NCI-H1436 (cell line): Measurements from ENCODE around the gene KIAA0753.

Experiments
- DNase-seq: peaks from one replicate; lab custom pipeline; 2025; lab: John Stamatoyannopoulos, UW

The KIAA0753 gene

DNA sequence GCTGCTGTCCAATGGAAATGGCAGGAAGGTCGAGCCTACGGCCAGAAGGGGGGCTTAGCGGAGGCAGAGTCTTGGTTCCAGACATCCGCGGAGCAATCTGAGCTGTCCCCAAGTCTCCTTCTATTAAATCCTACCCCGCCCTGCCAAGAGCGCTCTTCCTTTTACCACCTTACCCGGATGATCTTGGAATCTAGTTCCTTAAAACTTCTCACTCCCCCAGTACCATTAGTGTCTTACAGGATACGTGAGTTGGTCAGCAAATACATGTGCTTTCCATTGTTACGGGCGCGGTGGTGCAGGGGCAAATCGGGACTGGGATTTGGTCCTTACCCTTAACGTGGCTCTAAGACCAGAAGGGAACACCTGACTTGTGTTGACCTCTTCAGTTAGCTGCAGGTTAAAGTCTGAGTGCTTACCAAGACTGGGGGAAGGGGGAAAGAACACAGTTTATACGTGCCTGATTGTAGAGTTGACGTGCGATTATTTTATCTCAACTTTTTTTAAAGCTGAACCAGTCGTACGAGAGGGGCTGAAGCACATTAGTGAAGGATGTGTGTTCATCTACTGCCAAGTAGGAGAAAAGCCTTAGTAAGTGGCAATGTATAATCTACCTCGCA is 844 bp upstream of the KIAA0753 start:
- no peak for DNase-seq

GRCh38 chr17:6639586-6640535 is 650 bp downstream of the KIAA0753 start:
- DNase-seq, result no peak

DNA sequence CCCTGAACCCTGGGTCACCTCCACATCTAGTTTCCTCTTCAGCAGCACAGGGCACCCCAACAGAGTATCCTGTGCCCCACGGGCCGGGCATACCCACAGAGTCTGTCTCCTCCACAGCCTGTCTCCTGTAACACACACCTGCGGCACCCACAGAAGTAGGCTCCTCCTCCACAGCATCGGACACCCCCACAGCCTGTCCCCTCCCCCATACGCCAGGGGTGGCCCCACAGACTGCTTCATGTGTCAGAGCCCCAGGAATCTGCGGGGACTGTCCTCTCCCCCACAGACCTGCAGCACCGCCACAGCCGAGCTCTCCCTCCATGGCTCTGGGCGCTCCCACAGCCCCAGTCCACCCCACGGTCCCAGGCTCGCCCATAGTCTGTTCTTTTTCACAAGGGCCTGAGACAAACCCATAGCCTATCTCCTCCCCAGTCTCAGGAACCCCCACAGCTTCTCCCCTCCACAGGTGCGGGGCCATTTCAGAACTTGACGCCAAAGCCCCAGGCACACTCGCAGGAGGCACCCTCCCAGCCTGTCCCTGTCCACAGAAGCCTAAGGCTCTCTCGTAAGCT is 1.4 kb downstream of the KIAA0753 start:
- DNase-seq, result no peak

GRCh38 chr17:6638046-6638908 is 2.2 kb downstream of the KIAA0753 start:
- DNase-seq, result no peak

- DNase-seq, result no peak
Observed at GRCh38 chr17:6637458-6637840, 3.1 kb downstream of the KIAA0753 start.

GRCh38 chr17:6636616-6637457 is 3.7 kb downstream of the KIAA0753 start:
- no peak for DNase-seq

GRCh38 chr17:6636105-6636504 is 4.4 kb downstream of the KIAA0753 start:
- no peak for DNase-seq

DNA sequence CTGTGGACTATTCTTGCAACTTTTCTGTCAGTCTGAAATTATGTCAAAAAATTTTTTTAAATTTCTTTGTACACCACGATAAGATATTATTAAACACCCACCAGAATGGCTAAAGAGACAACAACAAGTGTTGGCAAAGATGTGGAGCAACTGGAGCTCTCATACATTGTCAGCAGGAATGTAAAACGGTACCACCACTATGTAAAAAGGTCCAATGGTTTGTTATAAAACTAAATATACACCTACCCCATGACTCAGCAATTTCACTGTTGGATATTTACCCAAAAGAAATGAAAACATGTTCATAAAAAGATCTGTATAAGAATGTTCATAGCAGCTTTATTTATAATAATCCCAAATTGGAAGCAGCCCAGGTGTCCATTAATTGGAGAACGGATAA is 7.2 kb downstream of the KIAA0753 start:
- DNase-seq, result no peak

GRCh38 chr17:6632530-6632929 is 8.0 kb downstream of the KIAA0753 start:
- DNase-seq, result no peak

DNA sequence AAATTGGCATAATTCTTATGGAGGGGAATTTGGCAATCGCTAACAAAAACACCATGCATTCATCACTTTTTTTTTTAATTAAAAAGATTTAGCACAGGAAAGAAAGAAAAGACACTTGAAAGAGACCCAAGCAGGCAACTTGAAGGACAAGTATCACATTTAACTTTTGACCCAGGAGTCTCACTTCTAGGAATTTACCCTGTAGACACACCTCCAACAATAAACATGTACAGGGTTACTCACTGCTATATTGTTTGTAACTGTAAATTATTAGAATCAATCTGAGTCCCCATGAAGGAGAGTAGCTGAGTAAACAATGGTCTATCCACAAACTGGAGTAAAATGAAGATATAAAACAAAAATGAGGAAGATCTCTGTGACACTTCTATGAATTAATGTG is 10.1 kb downstream of the KIAA0753 start:
- DNase-seq, result no peak

- DNase-seq, result no peak
Observed at GRCh38 chr17:6627019-6627418, 13.5 kb downstream of the KIAA0753 start.

DNA sequence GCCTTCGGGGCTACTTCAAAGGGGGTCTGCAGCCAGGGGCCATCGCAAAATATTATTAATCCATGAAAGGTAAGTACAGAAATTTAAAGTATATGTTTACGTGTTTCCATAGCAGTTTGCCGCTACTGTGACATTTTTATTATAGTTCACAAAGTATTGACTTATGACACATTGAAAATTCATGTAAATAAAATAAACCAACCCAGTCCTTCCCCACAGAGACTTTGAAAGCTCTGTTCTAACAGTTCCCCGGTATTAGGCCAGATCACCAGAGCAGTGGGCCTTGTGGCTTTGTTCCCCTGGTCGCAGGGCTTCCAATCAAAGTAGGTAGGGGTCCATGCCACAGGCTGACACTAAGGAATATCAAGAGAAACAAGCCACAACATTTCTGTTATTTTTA is 13.9 kb downstream of the KIAA0753 start:
- no peak for DNase-seq

- DNase-seq, result no peak
Observed at GRCh38 chr17:6623941-6624340, 16.6 kb downstream of the KIAA0753 start.

DNA sequence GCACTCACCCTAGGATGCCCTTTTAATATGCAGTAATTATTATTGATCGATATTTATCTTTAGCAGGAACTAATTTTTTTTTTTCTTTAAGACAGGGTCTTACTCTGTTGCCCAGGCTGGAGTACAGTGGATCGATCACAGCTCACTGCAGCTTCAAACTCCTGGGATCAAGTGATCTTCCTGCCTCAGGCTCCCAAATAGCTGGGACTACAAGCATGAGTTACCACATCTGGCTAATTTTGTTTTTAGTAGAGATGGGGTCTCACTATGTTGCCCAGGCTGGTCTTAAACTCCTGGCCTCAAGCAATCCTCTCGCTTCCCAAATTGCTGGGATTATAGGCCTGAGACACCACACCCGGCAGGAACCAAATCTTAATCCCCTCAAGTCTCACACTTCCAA is 29.3 kb downstream of the KIAA0753 start:
- no peak for DNase-seq

DNA sequence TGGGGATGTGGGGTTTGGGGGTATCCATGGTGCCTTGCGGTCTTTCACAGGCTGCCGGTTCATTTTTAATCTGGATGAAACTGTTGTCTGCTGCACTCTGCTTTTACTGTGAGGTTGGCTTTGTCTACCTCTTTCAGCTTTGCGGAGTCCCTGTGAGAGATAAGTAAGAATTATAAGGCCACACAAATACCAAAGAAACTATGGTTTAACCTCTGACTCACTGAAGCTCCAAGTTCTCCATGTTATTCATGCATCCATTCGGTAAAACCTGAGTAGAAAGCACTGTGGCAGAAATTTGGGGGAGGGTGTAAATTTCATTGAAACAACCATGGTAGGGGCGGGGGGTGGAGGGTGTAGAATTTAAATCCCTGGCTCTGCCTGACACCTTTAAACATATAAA is 30.5 kb downstream of the KIAA0753 start:
- no peak for DNase-seq

DNA sequence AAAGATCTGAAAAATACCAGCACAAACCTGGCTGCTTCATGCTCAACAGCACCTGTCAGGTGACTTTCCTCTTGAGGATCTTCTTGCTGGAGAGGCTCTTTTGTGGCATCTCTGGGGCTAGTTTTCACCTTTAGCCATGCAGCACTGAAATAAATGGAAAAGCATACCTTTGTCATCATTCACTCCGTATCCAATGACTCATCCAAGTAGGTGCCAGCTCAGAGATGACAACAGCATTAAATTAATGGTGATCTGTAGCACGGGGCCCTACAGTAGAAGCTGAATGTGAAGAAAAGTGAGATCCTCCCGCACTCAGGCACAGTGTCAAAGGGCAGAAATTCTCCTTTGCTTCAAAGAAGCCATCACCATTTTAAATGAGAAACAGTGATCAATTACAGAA is 32.2 kb downstream of the KIAA0753 start:
- DNase-seq, result no peak

- no peak for DNase-seq
Observed at GRCh38 chr17:6605142-6605541, 35.4 kb downstream of the KIAA0753 start.

GRCh38 chr17:6603744-6604325 is 36.7 kb downstream of the KIAA0753 start:
- peak; percentile 4 for DNase-seq

GRCh38 chr17:6602141-6602540 is 38.4 kb downstream of the KIAA0753 start:
- no peak for DNase-seq

DNA sequence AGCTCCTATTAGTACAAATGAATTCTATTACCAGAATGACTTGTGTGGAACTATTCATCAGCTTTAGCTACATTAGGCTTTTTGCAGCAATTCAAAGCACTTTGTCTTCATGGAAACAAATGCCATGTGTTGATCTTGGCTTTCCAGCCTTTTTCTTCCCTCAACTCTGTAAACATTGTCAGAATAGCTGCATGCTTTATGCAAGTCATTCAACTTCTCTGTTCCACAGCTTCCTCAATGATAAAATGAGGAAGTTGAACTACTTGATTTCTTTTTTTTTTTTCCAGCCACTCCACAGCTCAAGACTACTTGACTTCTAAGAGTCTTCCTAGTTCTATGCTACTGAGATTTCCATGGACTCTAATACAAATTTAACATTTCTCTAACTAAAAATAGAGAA is 41.1 kb downstream of the KIAA0753 start:
- no peak for DNase-seq

GRCh38 chr17:6597727-6598126 is 42.8 kb downstream of the KIAA0753 start:
- DNase-seq, result no peak
